Measurements from ENCODE around the gene SENP5.
A peak's percentile ranks its signal among the peaks of the same experiment; 100 is the strongest.
"Not testable (repeated sequence)": the region's sequence is repeated elsewhere in the genome, so short reads cannot be mapped to it uniquely, and the experiment has no call there.

SENP5 gene

GRCh38 chr3:196867507-196868296, at the start of gene SENP5:
SENP5 (plus strand) TSS chr3:196867920; CDS start chr3:196885182, 17,262 bp downstream.
- peak; percentile 88 to 90 for DNase-seq

- DNase-seq = no peak
Measured at GRCh38 chr3:196821806-196822355, 45.8 kb upstream of the SENP5 start.

GRCh38 chr3:196829651-196830050, 38.1 kb upstream of the SENP5 start:
- DNase-seq = not testable (repeated sequence)

GRCh38 chr3:196835086-196835485, 32.6 kb upstream of the SENP5 start:
- no peak for DNase-seq

GRCh38 chr3:196836626-196837025, 31.1 kb upstream of the SENP5 start:
- DNase-seq = not testable (repeated sequence)

GRCh38 chr3:196837819-196838420, 29.8 kb upstream of the SENP5 start:
- DNase-seq = peak; percentile 79 to 86

GRCh38 chr3:196839351-196839750, 28.4 kb upstream of the SENP5 start:
- DNase-seq = not testable (repeated sequence)

- peak in 1 of 2 experiments; percentile 18 for DNase-seq
Measured at GRCh38 chr3:196842567-196843434, 24.9 kb upstream of the SENP5 start.

GRCh38 chr3:196843435-196844110, 24.1 kb upstream of the SENP5 start:
- DNase-seq = no peak

GRCh38 chr3:196844235-196845219, 23.2 kb upstream of the SENP5 start:
- DNase-seq = not testable (repeated sequence)

- DNase-seq = not testable (repeated sequence)
Measured at GRCh38 chr3:196848375-196848774, 19.3 kb upstream of the SENP5 start.

GRCh38 chr3:196849180-196849741, 18.5 kb upstream of the SENP5 start:
- no peak for DNase-seq

- DNase-seq = not testable (repeated sequence)
Measured at GRCh38 chr3:196863000-196863399, 4.7 kb upstream of the SENP5 start.

GRCh38 chr3:196867155-196867506, 589 bp upstream of the SENP5 start:
- no peak for DNase-seq

- peak; percentile 22 to 30 for DNase-seq
Measured at GRCh38 chr3:196868297-196868661, 559 bp downstream of the SENP5 start.

- DNase-seq = no peak
Measured at GRCh38 chr3:196872316-196872715, 4.6 kb downstream of the SENP5 start.

GRCh38 chr3:196874511-196875094, 6.9 kb downstream of the SENP5 start:
- DNase-seq = not testable (repeated sequence)

- no peak for DNase-seq
Measured at GRCh38 chr3:196875258-196875657, 7.5 kb downstream of the SENP5 start.

GRCh38 chr3:196883361-196883760, 15.6 kb downstream of the SENP5 start:
- peak; percentile 6 to 9 for DNase-seq

- peak in 1 of 2 experiments; percentile 29 for DNase-seq
Measured at GRCh38 chr3:196886144-196886543, 18.4 kb downstream of the SENP5 start.
